Measurements from ENCODE around the gene HTRA3.

HTRA3 gene

DNA sequence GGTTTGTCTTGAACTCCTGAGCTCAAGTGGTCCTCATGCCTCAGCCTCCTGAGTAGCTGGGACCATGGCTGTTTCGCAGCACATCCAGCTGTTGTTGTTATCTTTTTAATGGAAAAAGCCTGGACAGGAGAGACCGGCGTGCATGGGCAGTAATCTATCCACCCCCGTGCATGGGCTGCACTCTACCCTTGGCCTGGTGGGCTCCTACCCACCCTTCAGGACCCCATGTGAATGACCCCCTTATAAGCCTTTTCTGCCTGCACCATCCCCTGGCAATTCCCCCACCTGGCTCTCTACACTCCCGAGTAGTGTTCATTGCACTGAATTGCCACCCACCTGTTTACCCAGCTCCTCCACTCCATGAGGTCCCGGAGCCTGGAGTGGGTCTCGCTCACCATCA lies 18.9 kb upstream of the HTRA3 start:
- no peak overlapping the region for H3K27ac ChIP-seq
- TF ChIP-seq, protein P1, sequence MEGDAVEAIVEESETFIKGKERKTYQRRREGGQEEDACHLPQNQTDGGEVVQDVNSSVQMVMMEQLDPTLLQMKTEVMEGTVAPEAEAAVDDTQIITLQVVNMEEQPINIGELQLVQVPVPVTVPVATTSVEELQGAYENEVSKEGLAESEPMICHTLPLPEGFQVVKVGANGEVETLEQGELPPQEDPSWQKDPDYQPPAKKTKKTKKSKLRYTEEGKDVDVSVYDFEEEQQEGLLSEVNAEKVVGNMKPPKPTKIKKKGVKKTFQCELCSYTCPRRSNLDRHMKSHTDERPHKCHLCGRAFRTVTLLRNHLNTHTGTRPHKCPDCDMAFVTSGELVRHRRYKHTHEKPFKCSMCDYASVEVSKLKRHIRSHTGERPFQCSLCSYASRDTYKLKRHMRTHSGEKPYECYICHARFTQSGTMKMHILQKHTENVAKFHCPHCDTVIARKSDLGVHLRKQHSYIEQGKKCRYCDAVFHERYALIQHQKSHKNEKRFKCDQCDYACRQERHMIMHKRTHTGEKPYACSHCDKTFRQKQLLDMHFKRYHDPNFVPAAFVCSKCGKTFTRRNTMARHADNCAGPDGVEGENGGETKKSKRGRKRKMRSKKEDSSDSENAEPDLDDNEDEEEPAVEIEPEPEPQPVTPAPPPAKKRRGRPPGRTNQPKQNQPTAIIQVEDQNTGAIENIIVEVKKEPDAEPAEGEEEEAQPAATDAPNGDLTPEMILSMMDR (conservative IDR thresholded peaks at IDR 0.05) = no peak
- TF ChIP-seq ZFX (IDR thresholded peaks at IDR 0.05) = no peak

DNA sequence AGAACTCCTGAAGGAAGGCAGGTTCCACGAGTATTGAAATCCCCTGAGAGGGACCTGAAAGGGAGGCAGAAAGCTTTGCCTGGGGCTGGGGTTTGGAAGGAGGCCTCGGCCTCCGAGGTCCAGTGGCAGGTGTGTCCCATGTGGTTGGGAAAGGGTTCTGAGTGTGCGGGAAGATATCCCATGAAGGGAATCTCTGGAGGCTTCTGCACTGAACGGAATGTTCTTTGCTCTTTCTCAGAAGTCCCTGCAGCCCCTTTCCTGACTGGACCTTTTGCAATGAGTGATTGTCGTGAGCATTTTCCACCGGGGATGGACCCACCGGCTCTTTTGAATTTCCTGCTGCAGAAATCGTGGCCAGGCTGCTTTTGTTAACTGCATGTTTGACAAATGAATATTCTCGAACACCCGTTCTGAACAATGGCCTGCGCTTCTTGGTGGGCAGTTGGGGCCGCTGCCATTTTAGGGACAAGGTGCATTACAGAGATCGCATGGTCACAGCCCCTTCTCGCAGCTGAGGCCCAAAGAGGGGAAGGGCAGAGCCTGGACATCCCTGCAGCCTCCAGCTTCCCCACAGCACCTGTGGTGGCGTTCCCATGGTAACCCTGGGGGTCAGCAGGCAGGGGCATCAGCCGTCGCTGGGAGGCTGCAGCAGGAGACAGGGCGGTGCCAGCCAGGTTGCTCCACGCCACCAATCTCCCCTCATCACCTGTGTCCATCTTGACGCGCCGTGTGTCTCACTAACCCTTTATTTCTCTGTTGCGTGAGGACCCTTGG lies 18.3 kb upstream of the HTRA3 start:
- no peak overlapping the region for H3K27ac ChIP-seq
- TF ChIP-seq ZFX (IDR thresholded peaks at IDR 0.05) = no peak
- TF ChIP-seq, protein P1 (conservative IDR thresholded peaks at IDR 0.05) = no peak

DNA sequence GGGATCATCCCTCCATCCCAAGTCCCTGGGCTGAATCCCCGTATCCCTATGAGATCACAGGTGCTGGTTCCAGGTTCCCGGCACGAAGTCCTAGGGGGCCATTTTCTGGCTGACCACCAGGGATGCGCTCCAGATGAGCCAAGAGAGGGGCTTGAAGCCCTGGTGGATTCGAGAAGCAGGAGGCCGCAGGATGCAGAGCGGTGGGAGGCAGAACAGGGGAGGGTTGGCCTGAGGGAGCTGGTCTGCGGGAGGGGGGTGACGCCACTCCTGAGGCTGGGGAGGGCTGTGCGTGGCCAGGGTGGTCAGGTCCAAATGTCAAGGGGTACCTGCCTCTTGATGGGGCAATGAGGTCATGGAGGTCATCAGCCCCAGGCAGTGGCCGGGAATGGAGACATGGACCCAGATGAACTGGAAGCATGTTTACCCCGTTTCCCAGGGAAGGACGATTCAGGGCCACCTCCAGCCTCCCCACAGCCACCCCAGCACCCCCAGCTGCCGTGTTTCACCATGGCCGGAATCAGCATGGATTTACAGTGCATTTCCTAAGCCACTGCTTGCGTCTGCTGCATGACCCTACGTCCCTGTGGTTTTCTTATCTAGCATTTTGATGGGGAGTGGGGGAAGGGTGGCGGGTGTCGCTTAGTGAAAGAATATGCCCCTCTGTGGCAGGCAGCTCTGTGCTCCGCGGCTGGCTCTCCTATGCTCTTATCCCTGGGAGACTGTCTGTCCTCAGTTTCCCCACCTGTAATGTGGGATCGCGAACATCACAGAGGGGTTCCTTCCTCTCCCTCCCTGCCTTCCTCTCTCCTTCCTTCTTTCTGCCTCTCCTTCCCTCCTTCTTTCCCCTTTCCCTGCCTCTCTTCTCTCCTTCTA lies 17.0 kb upstream of the HTRA3 start:
- no peak for TF ChIP-seq ZFX (IDR thresholded peaks at IDR 0.05)
- TF ChIP-seq, protein P1 (conservative IDR thresholded peaks at IDR 0.05) = no peak
- H3K27ac ChIP-seq = no peak overlapping the region

GRCh38 chr4:8254076-8254475 lies 15.5 kb upstream of the HTRA3 start:
- H3K27ac ChIP-seq = no peak overlapping the region
- TF ChIP-seq ZFX (IDR thresholded peaks at IDR 0.05) = no peak
- TF ChIP-seq, protein P1 (conservative IDR thresholded peaks at IDR 0.05) = no peak

DNA sequence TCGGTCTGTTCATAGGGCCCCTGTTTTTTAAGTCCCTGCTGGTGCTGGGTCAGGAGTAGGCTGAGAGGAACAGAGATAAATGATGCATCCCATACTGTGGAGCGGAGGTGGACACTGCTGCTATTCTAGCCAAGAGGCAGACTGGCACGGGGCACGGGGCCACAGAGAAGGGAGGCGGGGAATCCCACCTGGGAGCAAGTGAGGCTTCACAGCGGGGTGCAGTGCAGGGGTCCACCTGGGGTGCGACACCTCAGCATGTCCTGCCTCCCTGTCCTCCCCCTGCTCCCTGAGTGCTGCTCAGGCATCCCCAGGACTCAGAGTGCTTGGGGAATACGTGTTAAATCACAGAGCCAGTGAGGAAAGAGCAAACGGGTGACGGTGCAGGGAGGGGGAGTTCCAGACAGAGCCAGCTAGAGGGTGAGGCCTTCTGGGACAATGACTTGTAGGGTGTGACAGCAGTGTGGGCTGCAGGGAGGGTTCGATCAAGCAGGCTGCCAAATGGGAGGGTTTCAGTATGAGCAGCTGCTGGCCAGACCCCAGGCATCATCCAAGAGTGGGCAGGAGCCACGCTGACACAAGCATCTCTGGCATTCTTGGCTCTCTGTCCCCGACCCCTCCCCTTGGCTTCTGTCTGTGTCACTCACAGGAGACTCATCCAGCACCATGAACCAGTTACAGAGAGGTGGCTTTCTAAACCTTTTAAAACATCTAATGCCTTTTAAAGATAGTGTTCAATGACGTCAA lies 13.7 kb upstream of the HTRA3 start:
- TF ChIP-seq, protein P1 (conservative IDR thresholded peaks at IDR 0.05) = no peak
- TF ChIP-seq ZFX (IDR thresholded peaks at IDR 0.05) = no peak
- no peak overlapping the region for H3K27ac ChIP-seq

DNA sequence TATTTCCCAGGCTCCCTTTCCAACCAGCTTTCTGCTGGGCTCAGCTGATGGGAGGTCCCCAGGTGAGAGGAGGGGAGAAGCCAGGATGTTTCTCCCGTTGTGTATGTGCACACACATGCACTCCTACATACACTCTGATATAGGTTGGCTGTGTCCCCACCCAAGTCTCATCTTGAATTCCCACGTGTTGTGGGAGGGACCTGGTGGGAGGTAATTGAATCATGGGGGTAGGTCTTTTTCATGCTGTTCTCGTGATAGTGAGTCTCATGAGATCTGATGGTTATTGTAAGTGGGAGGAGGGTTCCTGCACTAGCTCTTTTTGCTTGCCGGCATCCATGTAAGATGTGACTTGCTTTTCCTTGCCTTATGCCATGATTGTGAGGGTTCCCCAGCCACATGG lies 11.7 kb upstream of the HTRA3 start:
- TF ChIP-seq, protein P1 (conservative IDR thresholded peaks at IDR 0.05) = no peak
- TF ChIP-seq ZFX (IDR thresholded peaks at IDR 0.05) = no peak

More for the DNA sequence above, 11.7 kb upstream of the HTRA3 start:
- H3K27ac ChIP-seq = no peak overlapping the region
